GM12873 (cell line): Measurements from ENCODE around the gene GNG5.

Source experiments
- TF ChIP-seq, protein P1 (sequence below): IDR thresholded peaks from 2 replicates; pipeline ENCODE4 v1.5.1; 2012; ENCODE audit warnings: low read depth, mild to moderate bottlenecking, moderate library complexity, low read length, control low read depth; ENCODE audit not compliant: insufficient read depth; ENCODE audit errors: missing control alignments

Gene GNG5

DNA sequence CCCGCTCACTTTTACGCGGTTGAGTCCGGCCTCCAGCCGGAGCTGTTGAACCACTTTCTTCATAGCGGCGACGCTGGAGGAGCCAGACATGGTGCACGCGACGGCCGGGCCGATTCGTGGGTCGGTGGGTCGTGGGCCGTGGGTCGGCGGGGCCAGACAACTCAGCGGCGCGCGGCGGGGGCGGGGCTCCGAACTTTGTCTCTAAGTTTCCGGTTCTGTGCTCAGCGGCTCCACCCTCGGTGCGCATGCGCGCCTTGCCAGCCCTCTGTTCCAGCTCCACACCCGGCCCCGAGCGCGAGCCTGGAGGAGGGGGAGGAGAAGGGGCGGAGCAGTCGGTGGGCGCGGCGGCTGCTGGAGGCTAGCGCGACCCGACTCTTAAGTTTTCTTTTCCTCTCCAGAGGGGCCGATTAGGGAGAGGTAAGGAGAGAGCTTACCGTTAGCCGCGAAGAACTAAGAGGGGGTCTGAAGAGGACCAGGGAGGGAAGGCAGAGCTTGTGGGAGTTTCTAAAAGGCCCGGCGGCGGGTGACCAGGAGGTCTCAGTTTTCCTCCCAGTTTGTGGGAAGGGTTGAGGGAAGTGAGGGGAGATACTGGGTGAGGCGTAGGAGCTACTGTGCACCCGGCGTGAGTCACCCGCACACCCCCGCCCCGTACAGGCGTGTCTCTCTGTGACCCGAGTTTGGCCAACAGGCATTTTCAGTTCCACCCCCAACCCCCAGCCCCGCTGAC, at the start of gene GNG5, which contains the start of gene SPATA1:
Gene GNG5, minus strand, starts transcription at position 580 of the 727 bp plus-strand sequence. Its CDS starts 490 bp downstream, at position 90.
Gene SPATA1, plus strand, starts transcription at position 385 of the 727 bp plus-strand sequence. CDS start 9,974 bp downstream, outside the sequence.
- TF ChIP-seq, protein P1, sequence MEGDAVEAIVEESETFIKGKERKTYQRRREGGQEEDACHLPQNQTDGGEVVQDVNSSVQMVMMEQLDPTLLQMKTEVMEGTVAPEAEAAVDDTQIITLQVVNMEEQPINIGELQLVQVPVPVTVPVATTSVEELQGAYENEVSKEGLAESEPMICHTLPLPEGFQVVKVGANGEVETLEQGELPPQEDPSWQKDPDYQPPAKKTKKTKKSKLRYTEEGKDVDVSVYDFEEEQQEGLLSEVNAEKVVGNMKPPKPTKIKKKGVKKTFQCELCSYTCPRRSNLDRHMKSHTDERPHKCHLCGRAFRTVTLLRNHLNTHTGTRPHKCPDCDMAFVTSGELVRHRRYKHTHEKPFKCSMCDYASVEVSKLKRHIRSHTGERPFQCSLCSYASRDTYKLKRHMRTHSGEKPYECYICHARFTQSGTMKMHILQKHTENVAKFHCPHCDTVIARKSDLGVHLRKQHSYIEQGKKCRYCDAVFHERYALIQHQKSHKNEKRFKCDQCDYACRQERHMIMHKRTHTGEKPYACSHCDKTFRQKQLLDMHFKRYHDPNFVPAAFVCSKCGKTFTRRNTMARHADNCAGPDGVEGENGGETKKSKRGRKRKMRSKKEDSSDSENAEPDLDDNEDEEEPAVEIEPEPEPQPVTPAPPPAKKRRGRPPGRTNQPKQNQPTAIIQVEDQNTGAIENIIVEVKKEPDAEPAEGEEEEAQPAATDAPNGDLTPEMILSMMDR = no peak

DNA sequence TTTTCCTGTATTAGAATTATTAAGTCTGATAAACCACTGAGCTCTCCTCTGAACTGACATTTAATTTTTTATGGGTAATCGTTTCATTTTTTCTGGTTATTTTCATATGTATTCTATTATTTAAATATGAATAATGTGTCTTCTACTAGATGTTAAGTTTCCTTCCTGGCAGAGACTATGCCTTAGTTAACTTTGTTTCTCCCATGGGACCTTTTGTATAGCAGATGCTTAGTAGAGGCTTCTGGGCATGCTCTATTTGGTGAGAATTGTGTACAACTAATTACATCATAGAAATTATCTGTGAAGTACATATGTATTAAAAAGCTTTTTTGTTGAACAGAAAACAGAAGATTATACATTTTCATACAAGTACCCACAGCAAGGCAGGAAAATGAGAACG, 44.4 kb upstream of the GNG5 start:
- TF ChIP-seq, protein P1 = no peak

DNA sequence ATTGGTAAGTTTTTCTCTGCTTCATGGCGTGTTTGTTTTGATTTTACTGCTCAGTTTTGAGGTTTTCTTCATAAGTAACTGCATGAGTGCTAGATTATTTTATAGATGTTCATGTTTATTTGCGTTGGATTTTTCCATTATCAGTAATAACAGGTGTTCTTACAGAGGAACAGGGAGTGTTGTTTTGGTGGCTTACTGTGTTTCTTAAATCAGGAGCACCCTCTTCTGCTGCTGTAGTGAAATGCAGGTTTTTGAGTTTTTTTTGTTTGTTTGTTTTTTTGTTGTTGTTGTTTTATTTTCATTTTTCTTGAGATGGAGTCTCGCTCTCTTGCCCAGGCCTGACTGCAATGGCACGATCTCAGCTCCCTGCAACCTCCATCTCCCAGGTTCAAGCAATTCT, 35.3 kb upstream of the GNG5 start:
- TF ChIP-seq, protein P1 = peak; percentile 43

DNA sequence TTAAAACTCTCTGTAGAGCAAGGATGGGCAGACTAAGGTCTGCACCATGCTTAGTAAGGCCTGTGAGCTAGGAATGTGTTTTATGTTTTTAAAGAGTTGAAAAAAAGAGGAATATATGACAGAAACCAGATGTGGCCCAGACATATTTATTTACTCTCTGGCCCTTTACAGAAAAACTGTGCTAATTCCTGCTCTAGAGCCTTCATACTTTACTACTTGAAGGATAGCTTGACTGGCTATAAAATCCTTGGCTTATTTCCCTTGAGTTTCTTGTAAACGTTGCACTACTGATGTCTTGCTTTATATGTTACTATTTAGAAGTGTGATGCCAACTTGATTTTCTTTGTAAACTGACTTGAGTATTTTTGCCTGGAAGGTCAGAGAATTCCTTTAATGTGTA, 34.4 kb upstream of the GNG5 start:
- TF ChIP-seq, protein P1 = no peak

DNA sequence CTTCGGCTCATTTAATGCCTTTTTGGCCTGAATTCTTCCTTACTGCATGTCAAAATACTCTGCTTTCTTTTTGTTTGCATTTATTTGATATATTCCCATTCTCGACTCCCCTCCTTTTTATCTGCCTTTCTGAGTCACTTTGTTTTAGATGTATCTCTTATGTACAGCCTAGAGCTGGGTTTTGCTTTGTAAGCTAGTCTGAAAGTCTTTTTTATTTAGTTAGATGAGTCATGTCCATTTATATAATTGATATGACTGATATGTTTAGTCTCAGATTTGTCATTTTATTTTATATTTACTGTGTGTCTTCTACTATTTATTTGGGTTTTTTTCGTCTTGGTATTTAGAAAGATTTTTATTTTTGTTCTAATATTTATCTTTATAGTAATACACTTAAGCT, 33.6 kb upstream of the GNG5 start:
- TF ChIP-seq, protein P1 = no peak

DNA sequence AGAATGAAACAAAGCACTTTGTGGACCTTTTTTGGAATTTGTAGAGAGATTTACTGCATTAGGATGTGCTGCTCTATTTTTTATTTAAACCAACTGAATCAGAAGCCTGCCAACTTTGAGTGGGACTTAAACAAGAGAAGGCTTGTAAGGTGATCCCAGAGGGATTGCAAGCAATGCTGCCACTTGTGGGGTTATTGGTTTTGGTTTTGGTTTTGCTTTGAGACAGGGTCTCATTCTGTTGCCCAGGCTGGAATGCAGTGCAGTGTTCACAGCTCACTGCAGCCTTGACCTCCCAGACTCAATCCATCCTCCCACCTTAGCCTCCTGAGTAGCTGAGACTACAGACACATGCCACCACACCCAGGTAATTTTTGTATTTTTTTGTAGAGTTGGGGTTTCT, 32.2 kb upstream of the GNG5 start:
- TF ChIP-seq, protein P1 = no peak

DNA sequence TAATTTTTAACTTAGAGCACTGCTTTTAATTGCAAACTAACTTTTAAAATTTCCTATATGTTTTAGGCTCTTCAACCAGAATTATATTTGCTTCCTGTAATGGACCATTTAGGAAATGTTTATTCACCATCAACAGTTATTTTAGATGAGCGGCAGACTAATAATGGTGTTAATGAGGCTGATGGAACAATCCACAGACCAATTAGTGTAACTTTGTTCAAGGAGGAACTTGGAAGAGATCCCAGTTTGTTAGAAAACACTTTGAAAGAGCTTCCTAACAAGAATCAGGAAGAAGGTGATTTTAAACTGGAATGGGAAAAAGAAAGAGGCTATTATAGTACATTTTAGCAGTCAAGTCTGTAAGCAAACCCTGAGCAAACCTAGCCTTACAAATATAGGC, 19.4 kb upstream of the GNG5 start:
- TF ChIP-seq, protein P1 = no peak
